Medulla oblongata (tissue), 1 donor: Measurements from ENCODE around the gene DHX29.
"Not testable (repeated sequence)": the region's sequence is repeated elsewhere in the genome, so short reads cannot be mapped to it uniquely, and the experiment has no call there.

Experiments
- DNase-seq: peaks from one replicate; pipeline ENCODE4 v3.0.0-alpha.2; 2015; ENCODE audit errors: extremely low spot score

DHX29 gene

DNA sequence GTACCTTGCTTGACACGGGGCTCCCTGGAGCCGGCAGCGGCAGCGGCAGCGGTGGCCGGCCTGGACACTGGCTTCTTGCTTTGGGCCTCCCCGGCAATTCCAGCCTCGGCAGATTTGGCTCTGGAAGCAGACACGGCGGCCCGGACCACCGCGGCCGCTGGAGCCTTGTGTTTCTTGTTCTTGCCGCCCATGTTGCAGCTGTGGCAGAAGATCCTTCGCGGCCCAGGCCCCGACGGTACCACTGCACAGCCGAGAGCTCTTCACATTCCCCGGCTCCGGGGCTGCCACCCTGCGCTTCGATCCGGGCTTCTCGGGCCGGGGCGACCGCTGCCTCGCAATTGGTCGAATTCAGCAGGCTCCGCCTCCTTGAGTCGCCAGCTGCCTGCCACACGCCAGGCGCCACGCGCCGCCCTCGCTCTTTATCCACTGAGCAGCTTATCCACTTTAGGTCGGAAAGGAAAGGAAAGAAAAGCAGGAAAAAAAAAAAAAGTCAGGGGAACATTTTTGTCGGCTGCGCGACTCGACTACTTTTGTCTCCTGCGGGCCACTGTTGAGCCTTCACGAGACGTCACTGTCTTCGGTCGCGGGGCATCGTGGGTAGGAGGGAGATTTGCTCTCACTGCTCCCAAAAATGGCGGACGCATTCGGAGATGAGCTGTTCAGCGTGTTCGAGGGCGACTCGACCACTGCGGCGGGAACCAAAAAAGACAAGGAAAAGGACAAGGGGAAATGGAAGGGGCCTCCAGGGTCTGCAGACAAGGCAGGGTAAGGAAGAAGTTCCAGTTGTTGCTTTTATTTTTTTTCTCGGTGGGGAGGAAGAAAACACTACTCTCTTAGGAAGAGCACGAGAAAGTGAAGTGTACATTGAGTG is at the start of gene DHX29, which contains the start of gene MTREX:
Gene DHX29, minus strand, starts transcription at position 312 of the 871 bp plus-strand sequence. Its CDS starts 121 bp downstream, at position 191.
Gene MTREX, plus strand, starts transcription at position 607 of the 871 bp plus-strand sequence. Its CDS starts 25 bp downstream, at position 632.
- DNase-seq, result peak; percentile 95

GRCh38 chr5:55356896-55357295 is 49.4 kb upstream of the DHX29 start:
- DNase-seq, result no peak

DNA sequence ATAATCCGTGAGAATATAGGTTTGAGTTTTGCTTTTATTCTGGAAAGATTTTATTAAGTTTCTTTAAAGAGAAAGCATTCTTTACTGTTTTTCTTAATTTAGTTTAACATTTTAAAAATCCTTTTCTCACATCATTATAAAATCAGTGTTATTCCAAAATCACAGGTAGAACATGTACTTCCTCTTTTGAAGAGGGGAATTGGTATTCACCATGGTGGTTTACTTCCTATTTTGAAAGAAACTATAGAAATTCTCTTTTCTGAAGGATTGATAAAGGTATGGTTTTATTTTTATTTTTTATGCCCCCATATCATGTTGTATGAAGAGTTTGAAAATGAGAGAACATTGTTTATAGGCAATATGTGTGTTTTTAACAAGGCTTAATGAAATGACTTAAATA is 43.3 kb upstream of the DHX29 start:
- DNase-seq, result no peak

DNA sequence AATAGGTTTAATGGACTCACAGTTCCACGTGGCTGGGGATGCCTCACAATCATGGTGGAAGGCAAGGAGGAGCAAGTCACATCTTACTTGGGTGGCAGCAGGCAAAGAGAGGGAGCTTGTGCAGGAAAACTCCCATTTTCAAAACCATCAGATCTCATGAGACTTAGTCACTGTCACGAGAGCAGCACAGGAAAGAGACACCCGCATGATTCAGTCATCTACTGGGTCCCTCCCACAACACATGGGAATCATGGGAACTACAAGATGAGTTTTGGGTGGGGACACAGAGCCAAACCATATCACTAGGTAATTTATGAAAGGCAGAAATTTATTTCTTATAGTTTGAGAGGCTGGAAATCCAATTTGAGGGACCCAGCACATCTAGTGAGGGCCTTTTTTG is 40.3 kb upstream of the DHX29 start:
- no peak for DNase-seq

- DNase-seq, result no peak
Observed at GRCh38 chr5:55345327-55345726, 37.8 kb upstream of the DHX29 start.

- peak; percentile 82 for DNase-seq
Observed at GRCh38 chr5:55344392-55344992, 37.0 kb upstream of the DHX29 start.

GRCh38 chr5:55343609-55344008 is 36.1 kb upstream of the DHX29 start:
- DNase-seq, result no peak

DNA sequence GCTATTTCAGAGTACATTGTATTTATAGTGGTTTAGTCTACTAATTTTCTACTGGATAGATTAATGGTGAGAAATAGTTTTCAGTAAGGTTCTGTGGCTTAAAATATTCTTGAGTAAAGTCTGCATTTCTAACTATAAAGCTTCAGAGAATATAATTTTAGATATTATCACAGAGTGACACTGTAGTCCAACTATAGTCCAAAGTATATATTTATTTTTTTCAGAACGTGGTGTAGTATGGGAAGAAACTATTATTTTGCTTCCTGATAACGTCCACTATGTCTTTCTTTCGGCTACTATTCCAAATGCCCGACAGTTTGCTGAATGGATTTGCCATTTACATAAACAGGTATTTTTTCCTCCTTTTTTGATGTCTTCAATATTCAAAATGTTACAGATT is 35.6 kb upstream of the DHX29 start:
- no peak for DNase-seq

GRCh38 chr5:55338810-55339243 is 31.3 kb upstream of the DHX29 start:
- DNase-seq, result no peak

DNA sequence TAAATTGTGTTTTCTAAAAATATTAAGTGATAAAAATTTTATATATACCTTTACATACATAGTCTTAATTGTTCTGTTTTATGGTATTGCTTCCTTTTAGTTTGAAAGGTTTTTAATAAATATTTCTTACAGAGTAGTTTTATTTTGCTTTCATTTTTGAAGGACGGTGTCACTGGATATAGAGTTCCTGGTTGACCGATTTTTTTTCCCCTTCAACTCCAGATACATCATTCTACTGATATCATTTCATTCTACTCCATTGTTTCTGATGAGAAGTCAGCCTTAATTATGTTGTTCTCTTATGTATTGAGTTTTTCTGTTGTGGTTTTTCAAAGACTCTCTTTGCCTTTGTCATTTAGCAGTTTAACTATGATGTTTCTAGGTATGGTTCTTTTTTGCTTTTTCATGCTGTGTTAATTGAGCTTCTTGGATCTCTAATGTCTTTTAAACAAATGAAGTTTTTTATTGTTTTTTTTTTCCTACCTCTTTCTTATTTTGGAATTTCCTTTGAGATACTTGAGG is 30.7 kb upstream of the DHX29 start:
- DNase-seq, result no peak

DNA sequence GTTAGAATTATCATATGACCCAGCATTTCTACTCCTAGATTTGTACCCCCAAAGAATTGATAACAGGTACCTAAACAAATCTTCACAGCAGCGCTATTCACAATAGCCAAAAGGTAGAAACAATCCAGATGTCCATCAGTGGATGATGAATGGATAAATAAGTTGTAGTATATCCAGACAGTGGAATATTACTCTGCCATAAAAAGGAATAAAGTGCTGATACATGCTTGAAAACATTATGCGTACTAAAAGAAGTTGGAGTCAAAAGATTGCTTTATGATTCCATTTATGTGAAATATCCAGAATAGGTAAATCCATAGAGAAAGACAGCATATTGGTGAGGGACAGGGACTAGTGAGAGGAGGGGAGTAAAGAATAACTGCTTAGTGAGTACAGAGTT is 26.3 kb upstream of the DHX29 start:
- no peak for DNase-seq

- no peak for DNase-seq
Observed at GRCh38 chr5:55333017-55333416, 25.5 kb upstream of the DHX29 start.

DNA sequence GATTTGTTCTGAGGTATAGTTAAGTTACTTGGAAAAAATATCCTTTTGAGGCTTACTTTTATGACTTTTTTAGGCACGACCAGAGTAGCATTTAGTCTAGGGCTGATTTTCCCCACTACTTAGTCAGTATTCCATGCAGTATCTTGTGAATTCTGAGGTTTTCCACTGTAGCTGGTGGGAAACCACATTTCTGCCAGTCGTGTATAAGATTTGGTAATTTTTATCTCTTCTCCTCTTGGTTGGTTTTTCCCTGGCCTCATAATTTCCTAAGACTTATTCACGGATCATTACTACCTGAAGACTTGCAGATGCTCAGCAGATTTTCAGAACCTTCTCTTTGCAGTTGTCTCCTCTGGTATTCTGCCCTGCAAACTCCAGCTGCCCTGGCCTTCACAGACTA is 23.8 kb upstream of the DHX29 start:
- no peak for DNase-seq

GRCh38 chr5:55327281-55327680 is 19.8 kb upstream of the DHX29 start:
- DNase-seq, result no peak

GRCh38 chr5:55325621-55326020 is 18.1 kb upstream of the DHX29 start:
- no peak for DNase-seq

DNA sequence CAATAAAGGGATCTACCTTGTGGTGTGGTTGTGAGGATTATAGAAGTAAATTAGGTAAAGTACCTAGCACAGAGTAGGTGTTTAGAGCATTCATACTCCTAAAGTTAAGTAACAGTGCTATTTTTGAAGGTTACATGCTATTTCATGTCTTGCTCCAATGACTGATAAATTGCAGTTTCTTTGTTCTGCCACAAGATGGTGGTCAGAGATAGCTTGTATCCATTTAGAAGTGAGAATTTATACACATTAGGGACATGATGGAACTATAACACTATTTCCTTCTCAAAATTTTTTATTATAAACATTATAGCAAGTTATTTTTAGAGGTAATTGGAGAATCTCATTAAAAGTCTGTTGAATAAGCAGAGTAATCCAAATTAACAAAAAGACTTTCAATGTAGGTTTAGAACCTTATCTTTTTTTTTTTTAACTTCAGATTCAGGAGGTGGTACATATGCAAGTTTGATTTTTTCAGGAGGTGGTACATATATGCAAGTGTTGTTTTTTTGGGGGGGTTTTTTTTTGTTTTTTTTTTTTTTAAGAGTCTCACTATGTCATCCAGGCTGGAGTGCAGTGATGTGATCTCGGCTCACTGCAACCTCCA is 17.4 kb upstream of the DHX29 start:
- DNase-seq, result peak; percentile 73

DNA sequence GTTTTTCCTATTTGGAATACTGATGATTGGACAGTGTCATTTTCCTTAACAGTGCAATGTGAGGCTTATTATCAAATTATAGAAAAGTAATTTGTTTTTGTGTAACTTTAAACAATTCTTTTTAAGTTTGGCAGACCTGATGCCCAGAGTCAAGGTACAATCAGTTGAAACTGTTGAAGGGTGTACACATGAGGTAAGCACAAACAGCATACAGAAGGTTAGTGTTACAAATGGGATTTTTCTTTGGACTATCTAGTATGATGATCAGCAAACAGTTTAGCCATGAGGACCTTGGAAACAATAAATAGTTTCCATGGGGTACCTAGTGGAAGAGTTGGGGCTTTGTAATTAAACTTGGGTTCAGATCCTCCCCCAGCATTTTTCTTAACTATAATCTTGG is 16.5 kb upstream of the DHX29 start:
- DNase-seq, result no peak

DNA sequence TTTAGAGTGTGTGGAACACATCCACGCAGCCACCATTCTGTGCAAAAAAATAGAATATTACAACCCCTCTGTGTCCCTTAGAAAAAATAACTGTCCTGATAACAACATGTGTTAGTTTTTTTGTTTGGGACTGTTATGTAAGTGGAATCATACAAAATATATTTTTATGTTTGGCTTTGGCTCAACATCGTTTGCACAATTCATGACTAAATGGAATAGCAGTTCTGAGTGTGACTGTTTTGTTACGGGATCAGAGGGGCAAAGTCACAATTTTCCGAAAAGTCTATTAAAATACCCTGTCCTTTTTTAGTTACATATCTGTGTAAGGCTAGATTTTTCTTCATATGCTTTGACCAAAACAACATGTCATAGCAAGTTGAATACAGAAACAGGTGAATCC is 13.1 kb upstream of the DHX29 start:
- DNase-seq, result no peak

DNA sequence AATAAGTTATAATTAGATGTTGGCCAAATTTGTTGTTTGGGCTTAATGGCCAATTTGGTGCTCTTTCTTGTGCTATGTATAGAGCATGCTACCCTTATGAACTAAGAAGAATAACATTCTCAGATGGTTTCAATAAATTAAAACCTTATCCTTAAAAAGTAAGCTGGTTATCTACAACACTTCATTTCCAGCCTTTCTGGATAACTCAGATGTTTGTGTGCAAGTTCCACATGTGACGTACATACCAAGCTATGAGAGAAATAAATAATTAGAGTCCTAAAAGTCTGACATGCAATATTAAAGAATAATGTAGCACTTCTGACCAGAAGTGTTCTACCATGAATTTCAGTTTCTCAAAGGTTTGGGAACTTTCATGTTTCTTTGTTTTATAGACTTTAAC is 12.0 kb upstream of the DHX29 start:
- no peak for DNase-seq

DNA sequence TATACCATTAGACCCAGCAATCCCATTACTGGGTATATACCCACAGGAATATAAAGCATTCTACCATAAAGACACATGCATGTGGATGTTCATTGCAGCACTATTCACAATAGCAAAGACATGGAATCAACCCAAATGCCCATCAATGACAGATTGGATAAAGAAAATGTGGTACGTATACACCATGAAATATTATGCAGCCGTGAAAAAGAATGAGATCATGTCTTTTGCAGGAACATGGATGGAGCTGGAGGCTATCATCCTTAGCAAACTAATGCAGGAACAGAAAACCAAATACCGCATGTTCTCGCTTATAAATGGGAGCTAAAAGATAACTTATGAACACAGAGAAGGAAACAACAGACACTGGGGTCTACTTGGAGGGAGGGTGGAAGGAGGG is 10.7 kb upstream of the DHX29 start:
- DNase-seq, result not testable (repeated sequence)

DNA sequence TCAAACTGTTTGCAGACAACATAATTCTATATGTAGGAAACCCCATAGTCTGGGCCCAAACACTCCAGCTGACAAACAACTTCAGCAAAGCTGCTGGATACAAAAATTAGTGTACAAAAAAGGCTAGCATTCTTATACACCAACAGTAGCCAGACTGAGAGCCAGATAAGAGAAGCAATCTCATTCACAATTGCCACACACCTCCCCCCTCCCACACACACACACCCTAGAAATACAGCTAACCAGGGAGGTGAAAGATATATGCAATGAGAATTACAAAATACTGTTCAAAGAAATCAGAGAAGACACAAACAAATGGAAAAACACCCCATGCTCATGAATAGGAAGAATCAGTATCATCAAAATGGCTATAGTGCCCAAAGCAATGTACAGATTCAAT is 9.3 kb upstream of the DHX29 start:
- no peak for DNase-seq

- DNase-seq, result no peak
Observed at GRCh38 chr5:55316289-55316688, 8.8 kb upstream of the DHX29 start.
